Measurements from ENCODE around the gene RAB1A.

The RAB1A gene

DNA sequence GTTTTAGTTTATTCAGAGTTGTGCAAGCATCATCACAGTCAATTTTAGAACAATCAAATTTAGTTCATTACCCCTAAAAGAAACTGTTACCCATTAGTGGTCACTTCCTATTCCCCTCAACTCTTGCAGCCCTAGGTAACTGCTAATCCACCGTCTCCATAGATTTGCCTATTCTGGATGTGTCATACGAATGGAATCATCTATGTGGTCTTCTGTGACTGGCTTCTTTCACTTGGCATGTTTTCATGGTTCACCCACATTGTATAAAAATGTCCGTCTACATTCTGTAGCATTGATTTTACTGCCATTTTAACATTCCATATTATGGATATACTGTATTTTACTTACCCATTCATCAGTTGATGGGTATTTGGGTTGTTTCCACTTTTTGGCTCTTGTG lies 79.0 kb downstream of the RAB1A start:
- in situ Hi-C loops (cut with MboI; ENCODE audit: low pct_unique_long_range_greater_than_20kb, low sequenced_read_pairs), result loop anchor here (25.0 kb wide), 1 partner anchor 511 kb away; no protein-coding TSS in a partner anchor
- no peak for DNase-seq

- DNase-seq, result peak; percentile 50
- in situ Hi-C loops (cut with MboI; ENCODE audit: low pct_unique_long_range_greater_than_20kb, low sequenced_read_pairs), result loop anchor here (25.0 kb wide), 2 partner anchors 437 to 712 kb away; no protein-coding TSS in a partner anchor
Observed at GRCh38 chr2:65049010-65049639, 80.8 kb downstream of the RAB1A start.

DNA sequence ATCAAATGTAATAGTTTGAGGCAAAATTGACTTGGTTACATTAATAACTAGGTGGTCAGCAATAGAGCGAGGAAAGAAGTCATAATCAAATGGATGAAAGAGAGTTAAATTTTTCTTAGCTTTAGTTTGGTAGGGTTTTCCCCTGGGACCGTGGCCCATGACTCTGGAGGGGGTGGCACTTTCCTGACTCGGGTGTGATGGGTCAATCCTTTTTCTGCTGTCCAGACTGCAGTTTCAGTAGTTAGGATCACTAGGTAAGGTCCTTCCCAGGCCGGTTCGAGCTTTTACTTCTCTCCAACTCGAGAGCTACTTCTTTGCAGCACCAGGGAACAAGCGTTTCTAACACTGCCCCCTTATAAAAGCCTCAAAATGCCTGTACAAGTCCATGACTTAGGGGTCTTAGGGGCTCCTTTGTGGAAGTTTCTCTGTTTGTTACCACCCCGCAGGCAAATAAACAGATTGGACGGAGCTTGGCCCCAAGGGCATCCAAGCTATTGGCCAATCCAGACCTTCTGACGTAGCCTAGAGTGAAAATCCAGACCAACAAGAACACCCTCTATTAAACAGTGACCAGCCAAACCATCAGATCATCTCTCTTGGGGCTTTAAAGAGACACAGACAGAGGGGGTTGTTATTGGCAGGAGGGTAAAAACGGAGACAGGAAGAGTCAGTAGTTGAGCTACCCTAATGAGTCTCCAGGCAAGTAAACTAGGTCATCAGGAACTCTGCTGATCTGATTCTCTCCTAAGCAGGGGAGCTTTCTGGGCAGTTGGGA lies 83.1 kb downstream of the RAB1A start:
- in situ Hi-C loops (cut with MboI; ENCODE audit: low pct_unique_long_range_greater_than_20kb, low sequenced_read_pairs), result loop anchor here (25.0 kb wide), 2 partner anchors 435 to 710 kb away; no protein-coding TSS in a partner anchor
- DNase-seq, result no peak

DNA sequence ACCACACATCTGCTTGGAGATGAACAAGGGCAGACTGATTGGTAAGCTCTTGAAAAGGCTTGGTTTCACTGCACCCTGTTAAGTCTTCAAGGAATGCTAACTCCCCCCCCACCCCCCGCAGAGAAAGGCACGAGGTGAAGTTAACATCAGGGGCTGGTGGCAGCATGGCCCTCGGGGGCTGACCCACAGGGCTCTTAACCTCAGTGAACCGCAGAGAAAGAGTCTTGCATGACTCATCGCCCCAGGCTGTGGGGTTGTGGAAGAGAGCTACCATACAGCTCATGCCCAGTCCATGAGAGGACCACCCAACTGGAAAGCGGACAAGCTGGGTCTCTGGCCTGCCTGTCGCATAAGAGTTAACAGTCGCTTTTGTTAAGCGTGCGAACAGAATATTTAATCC lies 84.3 kb downstream of the RAB1A start:
- DNase-seq, result no peak
- in situ Hi-C loops (cut with MboI; ENCODE audit: low pct_unique_long_range_greater_than_20kb, low sequenced_read_pairs), result loop anchor here (25.0 kb wide), 2 partner anchors 433 to 708 kb away; no protein-coding TSS in a partner anchor

DNA sequence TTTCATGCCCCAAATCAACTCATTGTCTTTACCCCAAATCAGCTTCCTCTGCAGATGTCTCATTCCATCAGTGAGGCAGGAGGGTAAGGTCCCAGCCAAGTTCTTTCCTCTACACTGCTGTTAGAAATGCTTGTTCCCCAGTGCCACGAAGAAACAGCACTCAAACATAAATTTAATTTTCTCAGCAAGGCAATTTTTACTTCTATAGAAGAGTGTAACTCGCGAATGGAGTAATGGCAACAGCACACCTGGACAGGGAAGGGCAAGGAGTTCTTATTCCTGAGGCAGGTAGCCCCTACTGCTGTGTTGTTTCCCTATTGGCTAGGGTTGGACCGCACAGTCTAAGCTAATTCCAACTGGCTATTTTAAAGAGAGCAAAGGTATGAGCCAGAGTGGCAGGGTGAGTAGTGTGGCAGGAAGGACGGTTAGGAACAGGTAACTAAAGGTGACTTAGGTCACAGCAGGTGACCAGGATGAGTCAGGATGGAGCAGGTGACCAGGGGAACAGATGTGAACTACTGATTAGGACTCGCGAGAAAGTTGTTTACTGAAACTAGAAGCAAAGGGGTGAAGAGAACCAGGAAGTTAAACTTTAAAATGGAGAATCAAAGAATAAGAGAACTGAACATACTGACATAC lies 85.7 kb downstream of the RAB1A start:
- DNase-seq, result no peak
- in situ Hi-C loops (cut with MboI; ENCODE audit: low pct_unique_long_range_greater_than_20kb, low sequenced_read_pairs), result loop anchor here (25.0 kb wide), 2 partner anchors 432 to 707 kb away; no protein-coding TSS in a partner anchor

DNA sequence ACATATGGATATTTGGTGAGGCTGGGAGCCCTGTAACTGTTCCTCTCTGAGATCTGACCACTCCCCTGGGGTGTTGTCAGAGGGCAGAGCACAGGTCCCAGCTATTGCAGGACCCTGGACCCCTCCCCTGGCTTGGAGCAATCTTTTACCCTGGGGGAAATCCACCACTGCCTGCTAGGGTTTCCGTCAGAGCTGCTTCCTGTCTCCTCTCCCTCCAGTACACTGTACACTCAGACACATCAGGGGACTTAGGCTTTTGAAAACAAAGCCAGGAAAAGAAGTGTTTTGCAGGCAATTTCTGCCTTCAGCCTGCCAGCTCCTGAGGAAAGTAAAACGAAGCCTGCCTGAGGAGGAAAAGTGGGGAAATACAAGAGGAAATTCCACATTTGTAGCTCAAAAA lies 86.9 kb downstream of the RAB1A start:
- DNase-seq, result no peak
- in situ Hi-C loops (cut with MboI; ENCODE audit: low pct_unique_long_range_greater_than_20kb, low sequenced_read_pairs), result loop anchor here (25.0 kb wide), 2 partner anchors 431 to 706 kb away; no protein-coding TSS in a partner anchor

DNA sequence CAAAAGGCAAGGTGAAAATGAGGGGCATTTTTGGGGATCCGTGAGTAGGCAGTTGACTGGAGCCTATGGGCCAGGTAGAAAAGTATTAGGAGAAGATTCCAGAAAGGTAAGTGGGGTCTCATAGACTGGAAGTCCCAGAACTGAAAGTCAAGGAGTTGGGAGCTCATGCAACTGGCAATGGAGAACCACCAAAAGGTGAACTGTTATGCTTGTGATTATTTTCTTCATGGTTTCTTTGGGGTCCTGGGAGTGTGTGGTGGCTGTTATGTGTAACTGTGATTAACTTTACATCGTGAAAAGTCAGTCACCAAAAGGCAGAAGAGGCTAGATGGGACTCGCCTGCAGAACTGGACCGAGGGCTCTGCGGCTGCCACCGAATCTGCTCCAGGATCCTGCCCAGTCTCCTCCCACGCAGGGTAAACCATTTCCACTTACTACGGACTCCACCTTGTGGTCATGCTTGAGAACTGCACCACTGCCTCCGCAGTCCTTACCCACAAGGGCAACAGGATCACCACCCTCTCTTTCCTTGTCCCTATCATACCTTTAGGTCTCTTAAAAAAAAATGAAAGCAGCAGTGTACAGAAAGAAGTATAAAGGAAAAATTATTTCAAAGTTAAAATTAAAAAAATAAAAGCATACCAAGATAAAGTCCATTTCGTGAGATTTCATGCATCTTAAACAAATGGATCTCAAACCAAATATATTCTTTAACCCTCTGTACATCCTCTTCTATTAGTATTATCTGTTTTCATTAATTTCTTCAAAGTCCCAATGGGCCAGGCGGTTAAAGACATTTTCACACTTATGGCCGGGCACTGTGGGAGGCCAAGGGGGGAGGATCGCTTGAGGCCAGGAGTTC lies 89.3 kb downstream of the RAB1A start:
- DNase-seq, result peak; percentile 84
- in situ Hi-C loops (cut with MboI; ENCODE audit: low pct_unique_long_range_greater_than_20kb, low sequenced_read_pairs), result loop anchor here (25.0 kb wide), 2 partner anchors 428 to 703 kb away; no protein-coding TSS in a partner anchor

DNA sequence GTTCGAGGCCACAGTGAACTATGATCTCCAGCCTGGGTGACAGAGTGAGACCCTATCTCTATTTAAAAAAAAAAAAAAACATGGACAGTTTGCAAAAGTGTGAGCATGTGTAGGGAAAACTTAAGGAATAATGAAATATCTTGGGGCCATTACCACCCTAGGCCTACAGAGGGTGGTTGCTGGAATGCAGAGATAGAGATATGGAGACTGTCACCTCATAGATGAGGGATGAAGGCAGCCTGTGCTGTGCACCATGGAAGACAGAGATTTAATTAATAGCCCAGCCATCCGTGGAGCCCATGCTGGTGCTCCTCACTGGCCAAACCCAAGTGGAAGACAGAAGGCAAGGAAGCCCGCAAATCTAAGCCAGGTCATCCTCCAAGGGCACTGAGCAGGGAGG lies 90.3 kb downstream of the RAB1A start:
- in situ Hi-C loops (cut with MboI; ENCODE audit: low pct_unique_long_range_greater_than_20kb, low sequenced_read_pairs), result loop anchor here (10.0 to 25.0 kb wide), 3 partner anchors 125 to 702 kb away; no protein-coding TSS in a partner anchor

DNA sequence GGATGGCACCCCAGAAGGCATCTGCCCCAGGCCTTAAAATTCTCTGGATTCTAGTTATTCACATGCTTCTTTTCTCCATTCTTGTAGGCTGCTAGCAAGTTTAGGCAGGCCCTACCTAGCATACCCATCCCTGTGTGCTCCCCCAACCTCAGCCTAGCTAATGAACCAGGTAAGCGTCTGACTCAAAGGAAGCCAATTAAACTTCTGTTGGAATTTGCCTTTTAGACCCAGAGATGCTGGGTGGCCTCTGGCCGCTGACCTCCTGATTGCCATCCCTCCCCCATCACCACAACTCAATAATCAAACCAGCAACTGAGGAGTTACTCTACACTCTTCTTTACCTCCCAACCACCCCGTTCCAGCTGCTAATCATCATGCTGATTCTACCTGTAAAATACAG lies 92.7 kb downstream of the RAB1A start:
- in situ Hi-C loops (cut with MboI; ENCODE audit: low pct_unique_long_range_greater_than_20kb, low sequenced_read_pairs), result loop anchor here (10.0 to 25.0 kb wide), 3 partner anchors 122 to 700 kb away; no protein-coding TSS in a partner anchor
- no peak for DNase-seq

More for the DNA sequence above, 90.3 kb downstream of the RAB1A start:
- no peak for DNase-seq

All from KBM-7 (cell line).